IPS-15b (cell line): ENCODE data around the gene CHST8.

Experiments
- H3K27me3 ChIP-seq: one replicate; pipeline ENCODE4 v1.6.1; 2013; ENCODE audit warnings: low read length; ENCODE audit not compliant: control insufficient read depth, insufficient read depth
- H3K36me3 ChIP-seq: one replicate; pipeline ENCODE4 v1.6.1; 2013; ENCODE audit warnings: low read length; ENCODE audit not compliant: control insufficient read depth, insufficient read depth
- H3K4me1 ChIP-seq: one replicate; pipeline ENCODE4 v1.6.1; 2013; ENCODE audit warnings: mild to moderate bottlenecking, low read length; ENCODE audit not compliant: control insufficient read depth, insufficient read depth
- H3K4me3 ChIP-seq: one replicate; pipeline ENCODE4 v1.5.1; 2013; ENCODE audit warnings: low read depth, low read length
- H3K9ac ChIP-seq: one replicate; pipeline ENCODE4 v1.6.1; 2013; ENCODE audit warnings: low read depth, mild to moderate bottlenecking, low read length
- H3K9me3 ChIP-seq: one replicate; pipeline ENCODE4 v1.6.1; 2013; ENCODE audit warnings: mild to moderate bottlenecking, low read length; ENCODE audit not compliant: control insufficient read depth, insufficient read depth

Gene CHST8

DNA sequence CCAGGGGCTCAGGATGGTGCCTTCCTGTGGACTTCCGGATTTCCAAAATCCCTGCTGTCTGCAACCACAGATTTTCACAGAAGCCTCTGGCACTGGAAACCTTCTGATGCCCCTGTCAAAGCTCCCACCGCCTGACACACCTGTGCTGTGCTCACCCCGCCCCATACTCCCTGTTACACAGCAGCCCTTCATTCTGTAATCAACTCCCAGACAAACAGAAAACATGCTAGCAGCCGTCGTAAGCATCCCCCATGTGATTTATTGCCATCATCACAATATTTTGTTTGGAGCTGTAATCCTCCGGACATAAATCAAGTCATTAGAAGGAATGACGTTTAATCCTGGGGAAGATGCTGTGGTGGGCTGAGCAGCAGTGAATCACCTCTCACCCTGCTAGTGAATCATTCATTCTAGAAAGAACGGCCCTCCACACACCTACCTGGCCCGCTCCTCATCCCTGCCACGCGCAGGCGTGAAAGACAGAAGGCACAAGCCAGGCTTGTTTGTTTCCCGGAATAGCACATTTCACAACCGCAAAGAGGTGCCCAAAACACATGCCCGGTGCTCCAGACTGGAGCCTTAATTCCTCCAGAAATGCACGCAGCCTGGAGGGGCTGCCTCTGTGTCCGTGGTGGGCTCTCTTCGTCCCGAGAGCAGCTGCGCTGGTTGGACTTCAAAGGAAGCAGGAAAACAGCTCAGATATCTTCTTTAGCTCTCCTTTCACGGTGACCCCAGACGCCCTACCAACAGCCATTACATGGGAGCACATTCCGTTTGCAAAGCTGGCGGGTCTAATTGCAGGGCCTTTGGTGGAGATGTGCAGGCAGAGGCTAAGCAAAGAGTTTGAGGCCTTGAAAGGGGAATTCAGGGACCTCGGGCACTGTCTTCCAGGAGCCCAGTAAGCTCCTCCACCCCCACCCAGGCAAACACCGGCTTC, 133.6 kb downstream of the CHST8 start:
- H3K9ac ChIP-seq = no peak overlapping the region

DNA sequence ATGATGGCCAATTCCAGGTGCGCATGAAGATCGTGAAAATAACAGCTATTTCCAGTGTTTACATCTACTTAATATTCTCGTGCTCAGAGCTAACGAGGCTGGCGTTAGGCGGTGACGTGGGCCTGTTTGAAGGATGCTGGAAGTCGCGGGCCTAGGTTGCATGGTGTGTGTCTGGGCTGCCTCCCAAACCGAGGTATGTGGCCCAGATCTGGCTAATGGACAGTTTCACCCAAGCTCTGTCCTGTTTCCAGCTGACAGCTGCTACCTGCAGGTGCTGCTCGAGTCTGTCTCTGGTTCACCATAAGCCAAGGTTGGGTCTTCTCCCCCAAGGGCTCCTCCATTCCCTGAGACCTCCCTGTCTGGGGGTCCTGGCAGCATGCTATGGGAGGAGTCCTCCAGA, 134.4 kb downstream of the CHST8 start:
- Histone ChIP-seq H3K27me3 (no peaks in the 10 kb centered on the region), H3K36me3 (no peaks in the 10 kb centered on the region), H3K4me3 (no peak overlapping the region), H3K4me1 (no peaks in the 10 kb centered on the region), H3K9me3 (no peaks in the 10 kb centered on the region), H3K9ac (no peak overlapping the region)

More for the DNA sequence above, 133.6 kb downstream of the CHST8 start:
- no peaks in the 10 kb centered on the region for H3K4me1 ChIP-seq
- no peaks in the 10 kb centered on the region for H3K9me3 ChIP-seq
- H3K27me3 ChIP-seq = no peaks in the 10 kb centered on the region
- H3K36me3 ChIP-seq = no peaks in the 10 kb centered on the region
- no peak overlapping the region for H3K4me3 ChIP-seq

DNA sequence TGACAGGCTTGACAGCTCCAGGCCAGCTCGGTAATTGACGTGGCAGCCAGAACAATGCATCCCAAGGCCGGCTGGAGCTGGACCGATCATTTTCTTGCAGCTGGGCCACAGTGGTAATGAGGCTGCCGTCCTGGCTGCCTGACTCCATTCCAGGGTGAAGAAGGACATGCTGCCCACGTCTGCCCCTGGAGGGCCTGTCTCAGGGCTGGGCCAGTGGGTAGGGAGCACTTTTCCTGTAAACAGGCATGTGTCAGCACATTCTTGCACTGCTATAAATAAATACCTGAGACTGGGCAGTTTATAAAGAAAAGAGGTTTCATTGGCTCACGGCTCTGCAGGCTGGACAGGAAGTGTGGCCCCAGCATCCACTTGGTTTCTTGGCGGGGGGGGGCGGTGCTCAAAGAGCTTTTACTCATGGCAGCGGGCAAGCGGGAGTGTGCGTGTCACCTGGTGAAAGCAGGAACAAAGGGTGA, 136.8 kb downstream of the CHST8 start:
- H3K36me3 ChIP-seq = no peaks in the 10 kb centered on the region
- no peak overlapping the region for H3K4me3 ChIP-seq
- no peak overlapping the region for H3K9ac ChIP-seq
- H3K27me3 ChIP-seq = no peaks in the 10 kb centered on the region
- no peaks in the 10 kb centered on the region for H3K9me3 ChIP-seq
- H3K4me1 ChIP-seq = no peaks in the 10 kb centered on the region

- Histone ChIP-seq H3K36me3 (no peaks in the 10 kb centered on the region), H3K9me3 (no peaks in the 10 kb centered on the region), H3K9ac (no peak overlapping the region), H3K27me3 (no peaks in the 10 kb centered on the region), H3K4me1 (no peaks in the 10 kb centered on the region), H3K4me3 (no peak overlapping the region)
Measured at GRCh38 chr19:33759356-33759755, 137.6 kb downstream of the CHST8 start.

- no peaks in the 10 kb centered on the region for H3K36me3 ChIP-seq
Measured at GRCh38 chr19:33763633-33764371, 142.0 kb downstream of the CHST8 start.

DNA sequence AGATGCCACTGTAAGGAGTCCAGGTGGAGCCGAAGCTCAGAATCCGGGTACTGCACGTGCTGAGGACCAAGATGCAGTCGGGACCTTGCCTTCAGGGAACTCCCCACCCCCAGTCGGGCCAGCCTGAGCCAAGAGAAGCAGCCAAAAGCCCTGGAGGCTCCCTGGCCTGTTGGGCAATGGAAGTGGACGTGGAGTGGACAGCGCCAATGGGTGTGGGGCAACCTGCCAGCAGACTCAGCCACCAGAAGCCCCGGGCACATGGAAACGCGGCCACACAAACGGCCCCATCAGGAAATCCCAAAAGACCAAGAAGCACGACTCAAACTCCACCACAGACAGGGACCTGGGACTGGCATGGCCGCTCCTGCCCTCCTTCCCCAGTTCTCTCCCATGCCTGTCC, 144.9 kb downstream of the CHST8 start:
- Histone ChIP-seq H3K36me3 (no peaks in the 10 kb centered on the region), H3K4me1 (no peaks in the 10 kb centered on the region), H3K9ac (no peak overlapping the region), H3K4me3 (no peak overlapping the region), H3K9me3 (no peaks in the 10 kb centered on the region), H3K27me3 (no peaks in the 10 kb centered on the region)

More at GRCh38 chr19:33763633-33764371, 142.0 kb downstream of the CHST8 start:
- no peaks in the 10 kb centered on the region for H3K4me1 ChIP-seq
- H3K9ac ChIP-seq = no peak overlapping the region
- no peaks in the 10 kb centered on the region for H3K27me3 ChIP-seq
- no peak overlapping the region for H3K4me3 ChIP-seq
- H3K9me3 ChIP-seq = no peaks in the 10 kb centered on the region

DNA sequence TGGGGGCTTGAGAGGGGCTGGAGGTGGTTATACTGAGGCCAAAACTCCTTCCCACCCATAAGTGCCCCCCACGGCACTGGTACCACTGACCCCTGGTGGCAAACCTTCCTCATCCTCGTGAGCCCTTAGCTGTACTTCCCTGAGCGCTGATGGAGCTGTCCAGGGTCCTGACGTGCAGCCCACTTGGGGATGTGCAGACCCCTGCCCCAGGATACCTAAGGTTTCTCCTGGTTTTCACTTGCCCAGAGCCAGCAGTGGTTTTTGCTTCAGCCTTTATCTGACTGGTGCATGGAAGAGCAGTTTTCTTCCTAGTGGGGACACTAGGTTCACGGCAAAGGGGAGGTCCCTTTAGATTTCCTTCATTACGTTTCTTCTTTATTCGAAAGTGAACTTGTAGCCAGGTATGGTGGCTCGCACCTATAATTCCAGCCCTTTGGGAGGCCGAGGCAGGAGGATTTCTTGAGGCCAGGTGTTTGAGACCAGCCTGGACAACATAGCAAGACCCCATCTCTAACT, 146.2 kb downstream of the CHST8 start:
- Histone ChIP-seq H3K36me3 (peaks cover 11% of the 10 kb centered on the region), H3K9me3 (no peaks in the 10 kb centered on the region), H3K27me3 (no peaks in the 10 kb centered on the region), H3K4me3 (no peak overlapping the region), H3K9ac (no peak overlapping the region), H3K4me1 (no peaks in the 10 kb centered on the region)

DNA sequence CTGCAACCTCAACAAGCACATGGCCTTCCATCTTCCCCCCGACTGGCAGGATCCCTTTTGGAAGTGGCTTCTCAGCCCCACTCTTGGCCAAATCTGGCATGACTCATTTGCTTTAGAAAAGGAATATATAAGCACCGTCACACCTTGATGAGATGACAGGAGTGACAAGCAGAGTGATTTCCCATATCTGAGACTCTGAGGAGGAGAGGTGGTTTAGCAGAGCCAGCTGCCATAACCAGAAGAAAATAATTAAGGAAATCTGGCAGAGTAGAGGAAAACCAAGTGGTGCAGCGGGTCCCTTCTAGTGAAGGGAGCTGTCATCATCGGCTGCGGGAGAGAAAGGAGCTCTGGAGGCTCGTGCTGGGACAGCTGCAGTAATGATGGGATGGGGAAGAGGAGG, 147.5 kb downstream of the CHST8 start:
- Histone ChIP-seq H3K4me3 (no peak overlapping the region), H3K9me3 (no peaks in the 10 kb centered on the region), H3K9ac (no peak overlapping the region), H3K4me1 (no peaks in the 10 kb centered on the region), H3K36me3 (peaks cover 17% of the 10 kb centered on the region), H3K27me3 (no peaks in the 10 kb centered on the region)

GRCh38 chr19:33770107-33770506, 148.4 kb downstream of the CHST8 start:
- Histone ChIP-seq H3K27me3 (no peaks in the 10 kb centered on the region), H3K36me3 (peaks cover 17% of the 10 kb centered on the region), H3K9ac (no peak overlapping the region)

DNA sequence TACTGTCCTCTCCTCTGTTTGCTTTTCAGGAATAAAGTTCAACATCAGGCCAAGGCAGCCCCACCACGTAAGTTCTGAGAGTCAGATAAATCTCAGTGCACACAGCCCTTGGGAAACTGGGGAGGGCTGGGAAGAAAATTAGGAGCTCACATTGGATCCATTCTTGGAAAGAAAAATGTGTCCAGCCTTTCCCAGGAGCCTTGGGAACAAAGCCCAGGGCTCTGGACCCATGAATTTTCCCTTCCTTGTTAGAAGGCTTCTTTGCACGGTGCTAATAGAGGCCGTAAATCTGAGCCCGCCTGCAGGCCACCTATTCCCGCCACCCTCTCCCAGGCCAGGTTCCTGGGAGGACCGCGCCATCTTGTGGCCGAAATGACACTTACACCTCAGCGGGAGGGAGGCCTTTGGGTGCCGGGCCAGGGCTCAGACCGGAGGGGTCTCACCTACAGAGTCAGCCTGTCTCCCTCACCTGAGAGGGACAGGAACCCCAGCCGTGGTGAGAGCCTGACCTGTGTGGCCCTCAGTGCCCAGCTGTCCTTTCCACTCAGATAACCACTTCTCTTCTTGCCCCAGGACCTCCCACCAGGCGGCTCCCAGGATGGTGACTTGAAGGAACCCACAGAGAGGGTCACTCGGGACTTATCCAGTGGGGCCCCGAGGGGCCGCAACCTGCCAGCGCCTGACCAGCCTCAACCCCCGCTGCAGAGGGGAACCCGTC, 149.8 kb downstream of the CHST8 start:
- Histone ChIP-seq H3K36me3 (peaks cover 17% of the 10 kb centered on the region), H3K4me3 (no peak overlapping the region), H3K4me1 (no peaks in the 10 kb centered on the region), H3K9ac (no peak overlapping the region), H3K27me3 (no peaks in the 10 kb centered on the region), H3K9me3 (no peaks in the 10 kb centered on the region)

More at GRCh38 chr19:33770107-33770506, 148.4 kb downstream of the CHST8 start:
- H3K9me3 ChIP-seq = no peaks in the 10 kb centered on the region
- no peak overlapping the region for H3K4me3 ChIP-seq
- H3K4me1 ChIP-seq = no peaks in the 10 kb centered on the region

GRCh38 chr19:33772102-33772857, 150.5 kb downstream of the CHST8 start:
- H3K36me3 ChIP-seq = peaks cover 17% of the 10 kb centered on the region
- H3K4me1 ChIP-seq = no peaks in the 10 kb centered on the region
- H3K9me3 ChIP-seq = no peaks in the 10 kb centered on the region
- no peak overlapping the region for H3K4me3 ChIP-seq
- H3K9ac ChIP-seq = no peak overlapping the region
- H3K27me3 ChIP-seq = no peaks in the 10 kb centered on the region
